Measurements from ENCODE around the gene MREG.

- TF ChIP-seq CEBPB (IDR thresholded peaks at IDR 0.05) = no peak
- TF ChIP-seq YY1 (IDR thresholded peaks at IDR 0.05; ENCODE audit: low read depth) = no peak
- no peak for TF ChIP-seq EGR1 (IDR thresholded peaks at IDR 0.05)
- no peak for TF ChIP-seq EP300 (IDR thresholded peaks at IDR 0.05; ENCODE audit: borderline replicate concordance)
- TF ChIP-seq FOXM1 (IDR thresholded peaks at IDR 0.05; ENCODE audit: borderline replicate concordance, low read depth) = no peak
These were observed 71.6 kb downstream of the MREG start for GRCh38 chr2:215941726-215942125.
